GM12874 (cell line): ENCODE results near the gene COL5A3.

Source experiments
- TF ChIP-seq, protein P1 (sequence below): IDR thresholded peaks from 2 replicates; pipeline ENCODE4 v1.5.1; 2011; ENCODE audit warnings: low read depth, mild to moderate bottlenecking, control low read depth, low read length, moderate library complexity; ENCODE audit not compliant: insufficient read depth

COL5A3 gene

GRCh38 chr19:10010247-10010691, at the start of gene COL5A3:
Gene COL5A3 (minus strand): TSS chr19:10010504. CDS start chr19:10010385, 119 bp downstream.
- TF ChIP-seq, protein P1, sequence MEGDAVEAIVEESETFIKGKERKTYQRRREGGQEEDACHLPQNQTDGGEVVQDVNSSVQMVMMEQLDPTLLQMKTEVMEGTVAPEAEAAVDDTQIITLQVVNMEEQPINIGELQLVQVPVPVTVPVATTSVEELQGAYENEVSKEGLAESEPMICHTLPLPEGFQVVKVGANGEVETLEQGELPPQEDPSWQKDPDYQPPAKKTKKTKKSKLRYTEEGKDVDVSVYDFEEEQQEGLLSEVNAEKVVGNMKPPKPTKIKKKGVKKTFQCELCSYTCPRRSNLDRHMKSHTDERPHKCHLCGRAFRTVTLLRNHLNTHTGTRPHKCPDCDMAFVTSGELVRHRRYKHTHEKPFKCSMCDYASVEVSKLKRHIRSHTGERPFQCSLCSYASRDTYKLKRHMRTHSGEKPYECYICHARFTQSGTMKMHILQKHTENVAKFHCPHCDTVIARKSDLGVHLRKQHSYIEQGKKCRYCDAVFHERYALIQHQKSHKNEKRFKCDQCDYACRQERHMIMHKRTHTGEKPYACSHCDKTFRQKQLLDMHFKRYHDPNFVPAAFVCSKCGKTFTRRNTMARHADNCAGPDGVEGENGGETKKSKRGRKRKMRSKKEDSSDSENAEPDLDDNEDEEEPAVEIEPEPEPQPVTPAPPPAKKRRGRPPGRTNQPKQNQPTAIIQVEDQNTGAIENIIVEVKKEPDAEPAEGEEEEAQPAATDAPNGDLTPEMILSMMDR, result no peak

GRCh38 chr19:10052602-10053360, 42.5 kb upstream of the COL5A3 start:
- TF ChIP-seq, protein P1, result no peak

- TF ChIP-seq, protein P1, result no peak
Measured at GRCh38 chr19:10049626-10050025, 39.3 kb upstream of the COL5A3 start.

- TF ChIP-seq, protein P1, result no peak
Measured at GRCh38 chr19:10045371-10045770, 35.1 kb upstream of the COL5A3 start.

- TF ChIP-seq, protein P1, result no peak
Measured at GRCh38 chr19:10044390-10044789, 34.1 kb upstream of the COL5A3 start.

GRCh38 chr19:10043286-10043927, 33.1 kb upstream of the COL5A3 start:
- TF ChIP-seq, protein P1, result no peak

DNA sequence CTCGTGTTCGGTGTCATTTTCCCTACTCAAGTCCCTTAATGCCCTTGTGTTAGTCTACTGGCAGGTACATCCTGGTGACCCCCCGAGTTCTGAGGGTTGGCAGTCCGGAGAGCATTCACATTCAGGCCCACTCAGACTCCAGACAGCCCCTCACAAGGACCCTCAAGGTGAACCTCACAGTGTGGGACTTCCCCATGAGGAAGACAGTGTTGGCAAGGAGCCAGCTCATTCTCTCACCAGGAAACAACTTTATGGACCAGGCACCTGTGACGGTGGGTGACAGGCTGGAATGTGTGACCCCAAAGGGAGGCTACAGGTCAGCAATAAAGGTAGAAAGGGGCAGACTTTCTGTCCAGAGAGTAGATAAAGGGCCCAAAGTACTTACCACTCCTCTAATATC, 27.5 kb upstream of the COL5A3 start:
- TF ChIP-seq, protein P1, result no peak
